Small intestine (tissue), 7 donors: ENCODE results near the gene ZC3H12C. TPM values are rescaled to one million over a fixed set of nuclear protein-coding genes. Genes with fewer than 3 reads are reported as not detected.
A peak's percentile ranks its signal among the peaks of the same experiment; 100 is the strongest.

Experiments used
- DNase-seq, 2 donors: peaks; one replicate each; pipeline versions ENCODE4 v3.0.0 to v3.0.0-alpha.2; 2013
- FAIRE-seq: peaks from 2 replicates; lab custom pipeline; 2012; peaks lifted over from hg19 to GRCh38; lab: Jason Lieb, UNC
- H3K27ac ChIP-seq, 3 donors: one replicate each; pipeline ENCODE4 v1.5.1; 2013; ENCODE audit warnings: low read length in 2 of 3, mild to moderate bottlenecking in 2 of 3, control low read depth in 1 of 3, inconsistent platforms in 1 of 3, low read depth in 1 of 3, moderate library complexity in 1 of 3
- H3K27me3 ChIP-seq, 3 donors: one replicate each; pipeline ENCODE4 v1.6.1; 2013; ENCODE audit warnings: low read length in 3 of 3, inconsistent platforms in 1 of 3; ENCODE audit not compliant: control insufficient read depth in 3 of 3, insufficient read depth in 3 of 3
- H3K36me3 ChIP-seq, 3 donors: one replicate each; pipeline ENCODE4 v1.6.1; 2013; ENCODE audit warnings: low read length in 3 of 3, inconsistent platforms in 1 of 3, low read depth in 1 of 3, mild to moderate bottlenecking in 1 of 3, moderate library complexity in 1 of 3; ENCODE audit not compliant: control insufficient read depth in 3 of 3, insufficient read depth in 2 of 3
- H3K4me1 ChIP-seq, 3 donors: one replicate each; pipeline ENCODE4 v1.6.1; 2013; ENCODE audit warnings: low read length in 2 of 3, inconsistent platforms in 1 of 3, low read depth in 1 of 3, mild to moderate bottlenecking in 1 of 3, moderate library complexity in 1 of 3; ENCODE audit not compliant: control insufficient read depth in 3 of 3, insufficient read depth in 2 of 3
- H3K4me3 ChIP-seq, 3 donors: one replicate each; pipeline ENCODE4 v1.5.1; 2013; ENCODE audit warnings: low read length in 3 of 3, control low read depth in 1 of 3, inconsistent platforms in 1 of 3, low read depth in 1 of 3, mild to moderate bottlenecking in 1 of 3, moderate library complexity in 1 of 3
- H3K9me3 ChIP-seq, 2 donors: one replicate each; pipeline ENCODE4 v1.6.1; 2013; ENCODE audit warnings: low read depth in 1 of 2, low read length in 1 of 2; ENCODE audit not compliant: control insufficient read depth in 2 of 2, insufficient read depth in 1 of 2
- WGBS, 3 donors: extraction: QIAGEN DNeasy Blood & Tissue Kit; methylation state at CpG; one replicate each; pipeline ENCODE4 v1.1.7; 2013; 5-methylcytosine and 5-hydroxymethylcytosine counted together
- polyA plus RNA-seq, 4 donors: library from polyadenylated mRNA; stranded (reverse) in 3 of 4; unstranded in 1 of 4; fragments of 200-250 nt in 3 of 4; fragments of 120-200 nt in 1 of 4; gene quantifications; one replicate each; pipeline versions ENCODE4 v1.2.1 to v1.2.3, GENCODE V29; 2013
- donor health status: healthy with polysubstance abuse.
- donor health status: control.
- donor health status: control.
- donor health status: Bipolar disorder and iron deficiency.
- donor health status: healthy.

The ZC3H12C gene
- polyA plus RNA-seq, 4 donors = 0.27 to 16.8 (median 1.1) TPM

DNA sequence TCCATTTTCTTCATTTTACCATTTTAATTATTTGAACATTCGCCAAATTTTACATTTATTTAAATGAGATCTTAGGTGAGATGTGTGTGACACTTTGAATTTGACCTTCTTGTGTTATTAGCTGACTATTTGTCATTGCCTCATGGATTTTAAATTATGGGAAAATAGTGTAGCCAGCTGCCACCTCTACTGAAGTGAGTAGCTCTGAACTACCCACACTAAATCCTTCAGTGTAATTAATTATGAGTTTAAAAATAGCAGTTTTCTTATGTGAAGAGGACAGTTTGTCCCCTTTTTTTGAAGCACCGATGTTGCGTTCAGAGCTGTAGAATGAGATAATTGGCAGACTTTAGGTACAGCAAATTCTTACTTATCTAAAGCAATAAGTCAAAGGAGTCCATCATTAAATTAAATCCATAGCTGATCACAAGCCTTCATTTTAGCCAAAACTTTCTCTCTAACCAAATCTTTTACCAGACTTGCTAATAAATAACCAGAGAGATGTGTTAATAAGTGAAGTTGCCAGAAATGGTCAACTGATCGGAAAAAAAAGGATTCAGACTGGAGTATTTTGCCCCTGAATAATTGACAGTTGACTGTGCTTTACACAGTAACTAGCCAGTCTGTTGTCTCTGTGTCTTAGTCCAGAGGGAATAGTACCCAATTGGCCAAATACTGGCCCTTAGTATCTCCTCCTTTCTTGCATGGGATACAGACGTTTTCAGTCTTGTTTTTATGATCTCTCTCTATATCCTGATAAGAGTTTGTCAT, 75.0 kb downstream of the ZC3H12C start:
- 81 to 82% (median 81%) methylated on average over 5 of the region's 5 CpGs for WGBS, 3 donors
- DNase-seq (no peak), FAIRE-seq (no peak)
- no peaks in the 10 kb centered on the region for H3K4me1 ChIP-seq
- H3K9me3 ChIP-seq = no peaks in the 10 kb centered on the region
- no peak overlapping the region for H3K27ac ChIP-seq
- no peaks in the 10 kb centered on the region for H3K27me3 ChIP-seq
- no peak overlapping the region for H3K4me3 ChIP-seq
- H3K36me3 ChIP-seq = peaks cover 0 to 17% (median 3%) of the 10 kb centered on the region in 3 donors

DNA sequence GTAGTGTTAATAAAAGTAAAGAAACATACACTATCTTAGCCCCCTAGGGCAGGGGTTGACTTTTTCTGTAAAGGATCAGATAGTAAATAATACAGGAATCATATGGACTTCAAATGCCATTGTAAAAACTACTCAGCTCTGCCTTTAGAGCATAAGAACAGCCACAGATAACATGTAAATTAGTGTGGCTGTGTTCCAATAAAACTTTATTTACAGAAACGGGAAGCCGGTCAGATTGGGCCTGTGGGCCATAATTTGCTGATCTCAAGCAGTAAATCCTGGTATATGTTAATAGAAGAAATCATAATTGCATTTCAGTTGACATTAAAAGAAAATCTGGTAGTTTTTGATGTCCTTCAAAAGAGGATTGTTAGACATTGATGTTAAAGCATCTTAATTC, 76.5 kb downstream of the ZC3H12C start:
- 33 to 65% (median 39%) methylated on average over 2 of the region's 2 CpGs for WGBS, 3 donors
- no peak for FAIRE-seq
- H3K4me3 ChIP-seq = no peak overlapping the region

DNA sequence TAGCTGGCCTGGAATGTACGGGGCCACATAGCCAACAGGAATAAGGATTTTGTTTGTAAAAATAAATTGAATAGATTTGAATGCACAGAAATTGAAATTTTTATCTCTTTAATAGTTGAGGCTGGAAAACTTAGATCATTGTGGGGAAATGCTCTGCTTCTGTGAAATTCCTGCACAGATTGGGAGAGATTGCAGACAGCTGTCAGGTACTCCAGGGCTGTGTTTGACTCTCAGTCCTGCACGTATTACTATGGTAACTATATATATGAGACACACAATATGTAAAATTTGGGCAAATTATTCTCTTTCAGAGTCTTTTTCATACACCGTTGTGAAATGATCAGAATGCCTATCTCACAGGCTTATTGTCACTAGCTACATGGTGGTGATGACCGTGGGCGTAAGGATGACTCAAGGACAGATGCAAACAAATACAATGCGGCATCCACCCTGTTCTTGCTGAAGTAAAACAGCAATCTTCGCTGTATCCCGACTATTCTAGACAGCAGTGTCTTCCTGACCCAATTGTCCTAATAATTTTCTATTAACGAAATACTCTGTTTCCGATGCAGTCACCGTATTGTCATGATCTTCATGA, 79.4 kb downstream of the ZC3H12C start:
- DNase-seq = no peak
- 84 to 92% (median 85%) methylated on average over 11 of the region's 11 CpGs for WGBS, 3 donors
- FAIRE-seq = no peak

More for the DNA sequence above, 76.5 kb downstream of the ZC3H12C start:
- peaks cover 0 to 9% (median 0%) of the 10 kb centered on the region in 3 donors for H3K36me3 ChIP-seq
- H3K27me3 ChIP-seq = no peaks in the 10 kb centered on the region
- no peaks in the 10 kb centered on the region for H3K4me1 ChIP-seq
- no peak for DNase-seq
- no peak overlapping the region for H3K27ac ChIP-seq
- no peaks in the 10 kb centered on the region for H3K9me3 ChIP-seq

DNA sequence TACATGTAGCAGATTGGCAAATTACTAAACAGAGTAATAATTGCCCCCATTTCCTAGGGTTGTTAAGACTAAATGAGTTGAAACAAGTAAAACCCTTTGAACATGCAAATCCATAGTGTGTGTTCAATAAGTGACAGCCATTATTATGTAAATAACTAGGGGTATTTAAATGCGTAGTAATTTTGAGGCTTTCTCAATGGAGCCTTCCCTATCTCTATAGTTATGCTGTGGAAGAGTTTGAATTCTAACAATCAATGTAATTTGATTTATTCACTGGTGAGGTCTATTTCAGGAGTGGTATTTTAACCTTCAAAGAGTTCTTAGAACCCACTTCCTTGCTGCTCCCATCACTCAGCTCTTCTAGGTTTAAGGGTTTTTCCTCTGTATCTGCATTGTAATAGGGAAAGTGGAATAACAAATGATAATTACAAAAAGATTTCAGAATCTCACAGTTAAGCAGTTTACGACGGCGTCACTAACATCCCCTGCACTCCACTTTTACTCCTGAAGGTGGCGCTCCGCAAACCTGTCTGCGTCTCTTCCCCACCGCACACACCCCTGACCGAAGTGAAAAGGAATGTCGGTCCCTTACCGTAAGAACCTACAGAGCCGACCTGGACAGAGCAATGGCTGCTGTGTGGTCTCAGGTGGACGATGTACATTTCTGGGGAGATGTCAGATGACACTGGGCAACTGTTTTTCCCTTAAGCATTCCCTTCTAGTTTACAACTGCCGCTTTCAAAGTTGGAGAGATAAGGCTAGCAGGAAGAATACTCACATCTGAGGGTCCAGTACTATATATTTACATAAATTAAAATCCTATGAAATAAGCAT, 80.8 kb downstream of the ZC3H12C start:
- no peaks in the 10 kb centered on the region for H3K4me1 ChIP-seq
- DNase-seq (peak; percentile 53 to 84), FAIRE-seq (no peak)
- no peak overlapping the region for H3K4me3 ChIP-seq
- H3K27ac ChIP-seq = no peak overlapping the region
- 7 to 13% (median 13%) methylated on average over 14 of the region's 14 CpGs for WGBS, 3 donors
- no peaks in the 10 kb centered on the region for H3K36me3 ChIP-seq
- no peaks in the 10 kb centered on the region for H3K9me3 ChIP-seq
- H3K27me3 ChIP-seq = no peaks in the 10 kb centered on the region

More for the DNA sequence above, 79.4 kb downstream of the ZC3H12C start:
- no peaks in the 10 kb centered on the region for H3K27me3 ChIP-seq
- H3K4me1 ChIP-seq = no peaks in the 10 kb centered on the region
- H3K36me3 ChIP-seq = no peaks in the 10 kb centered on the region
- no peaks in the 10 kb centered on the region for H3K9me3 ChIP-seq
- no peak overlapping the region for H3K4me3 ChIP-seq
- no peak overlapping the region for H3K27ac ChIP-seq

DNA sequence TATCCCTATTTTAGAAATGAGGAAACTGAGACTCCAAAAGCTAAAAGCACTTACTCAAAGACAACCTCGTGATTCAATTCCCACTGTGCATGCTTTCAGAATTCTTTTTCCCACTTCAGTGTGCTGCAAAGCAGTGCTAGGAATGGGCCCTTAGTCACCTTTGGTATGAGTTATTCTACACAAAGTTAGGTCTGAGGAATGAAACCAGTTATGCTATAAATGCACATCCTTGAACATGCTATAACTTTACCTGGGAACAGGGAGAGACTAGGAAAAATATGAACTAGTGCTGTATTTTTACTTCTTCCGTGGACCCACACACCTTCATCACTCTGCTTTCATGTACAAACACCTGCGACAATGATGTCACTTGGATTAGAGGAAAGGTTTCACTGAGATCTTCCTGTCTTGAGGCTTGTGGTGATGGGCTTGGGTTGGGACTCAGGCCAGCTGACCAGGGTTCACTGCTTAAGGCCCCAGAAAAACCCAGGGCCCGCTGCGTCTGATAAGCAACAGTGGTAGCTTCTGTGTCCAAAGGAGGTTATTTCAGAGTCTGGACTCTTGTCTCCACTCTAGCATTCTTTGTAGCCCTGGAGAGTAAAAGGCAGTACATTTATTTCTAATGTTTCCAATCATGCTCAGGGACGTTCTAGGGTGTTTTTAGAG, 81.6 kb downstream of the ZC3H12C start:
- DNase-seq (peak in 1 of 2 donors; percentile 15), FAIRE-seq (no peak)
- H3K4me1 ChIP-seq = no peaks in the 10 kb centered on the region
- H3K36me3 ChIP-seq = no peaks in the 10 kb centered on the region
- 52 to 75% (median 65%) methylated on average over 6 of the region's 6 CpGs for WGBS, 3 donors
- no peak overlapping the region for H3K4me3 ChIP-seq
- no peaks in the 10 kb centered on the region for H3K27me3 ChIP-seq
- H3K27ac ChIP-seq = no peak overlapping the region
- H3K9me3 ChIP-seq = no peaks in the 10 kb centered on the region

DNA sequence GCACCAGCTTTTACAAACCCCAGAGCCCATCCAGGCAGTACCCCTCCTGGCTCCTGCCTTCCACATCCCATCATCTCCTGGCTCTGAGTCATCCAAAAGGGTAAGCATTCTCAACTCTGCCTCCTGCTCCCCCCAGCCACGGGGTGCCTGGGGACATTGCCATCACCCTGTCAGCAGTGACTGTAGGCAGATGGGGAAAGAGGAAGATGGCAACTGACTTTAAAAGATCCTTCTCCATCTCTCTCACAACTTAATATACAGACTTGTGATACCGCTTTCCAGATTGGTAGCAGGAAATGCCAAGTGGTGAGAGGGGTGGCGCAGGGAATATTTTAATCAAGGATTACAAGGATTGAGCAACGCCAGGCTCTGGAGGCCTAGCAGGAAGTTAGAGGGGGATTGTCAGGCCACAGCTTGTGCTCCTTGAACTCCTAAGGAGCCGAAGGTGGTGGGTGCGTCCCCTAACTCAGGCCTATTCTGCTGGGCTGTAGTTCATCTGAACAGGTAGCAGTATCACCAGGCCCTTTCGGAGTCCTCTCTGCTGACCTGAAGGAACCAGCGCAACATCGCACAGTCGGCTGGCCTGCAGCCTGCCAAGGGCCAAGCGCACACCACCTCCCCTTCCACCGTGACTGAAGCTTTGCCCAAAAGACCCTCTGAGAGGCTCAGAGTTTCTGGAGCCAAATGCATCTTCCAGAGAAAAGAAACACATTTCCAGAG, 83.3 kb downstream of the ZC3H12C start:
- no peak for DNase-seq
- Histone ChIP-seq H3K9me3 (no peaks in the 10 kb centered on the region), H3K4me1 (no peaks in the 10 kb centered on the region), H3K4me3 (no peak overlapping the region), H3K27ac (no peak overlapping the region), H3K27me3 (no peaks in the 10 kb centered on the region), H3K36me3 (no peaks in the 10 kb centered on the region)
- FAIRE-seq = no peak
- WGBS, 3 donors = 84 to 89% (median 87%) methylated on average over 12 of the region's 12 CpGs

DNA sequence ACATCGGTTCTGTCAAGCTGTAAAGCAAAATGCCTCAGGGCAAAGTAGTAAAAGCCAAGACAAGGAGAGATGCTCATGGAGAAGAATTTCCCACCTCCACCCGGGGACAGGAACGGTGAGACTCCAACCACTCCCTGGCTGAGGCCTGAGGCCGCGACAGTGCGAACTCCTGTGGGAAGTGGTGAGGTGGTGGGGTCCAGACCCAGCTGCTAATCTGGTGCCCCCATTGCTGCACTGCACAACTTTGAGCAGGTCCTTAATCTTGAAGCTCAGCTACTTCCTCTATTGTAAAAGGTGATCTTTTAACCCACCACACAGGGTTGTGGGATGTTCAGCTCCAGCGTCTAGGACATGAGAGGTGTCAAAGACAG, 83.9 kb downstream of the ZC3H12C start:
- no peak for FAIRE-seq
- no peaks in the 10 kb centered on the region for H3K27me3 ChIP-seq
- H3K4me1 ChIP-seq = no peaks in the 10 kb centered on the region
- DNase-seq = no peak
- no peaks in the 10 kb centered on the region for H3K9me3 ChIP-seq
- H3K4me3 ChIP-seq = no peak overlapping the region
- H3K36me3 ChIP-seq = no peaks in the 10 kb centered on the region
- 79 to 81% (median 80%) methylated on average over 7 of the region's 7 CpGs for WGBS, 3 donors
- no peak overlapping the region for H3K27ac ChIP-seq
